Caki2 (cell line): ENCODE data around the gene SLC38A7. TPM values are rescaled to one million over a fixed set of nuclear protein-coding genes. Genes with fewer than 3 reads are reported as not detected.

Experiments used
- total RNA-seq: library from RNA; depleted of rRNA; stranded (reverse); fragments of >200 nt; shearing (Covaris generic); gene quantifications from 2 replicates; pipeline ENCODE4 v1.2.3, GENCODE V29; 2014; ENCODE audit warnings: low replicate concordance; rRNA removed

Gene SLC38A7
- total RNA-seq, 1 experiment from 2014 or later: 7.7 TPM

Other genes starting within 250 kb of the SLC38A7 start
- 72.1 and 115 TPM in 2 replicates for gene NDRG4, start 184.6 kb downstream of the SLC38A7 start, total RNA-seq
- gene SETD6, start 169.3 kb downstream of the SLC38A7 start, total RNA-seq: 17.8 and 26.2 TPM in 2 replicates
- 60.7 and 114 TPM in 2 replicates for gene CNOT1, start 54.9 kb downstream of the SLC38A7 start, total RNA-seq
- 58.3 and 63.1 TPM in 2 replicates for gene GOT2, start 49.5 kb upstream of the SLC38A7 start, total RNA-seq